BJ (cell line): ENCODE data around the gene ADAM15. TPM values are rescaled to one million over a fixed set of nuclear protein-coding genes. Genes with fewer than 3 reads are reported as not detected.
A peak's percentile ranks its signal among the peaks of the same experiment; 100 is the strongest.

Source experiments
- CTCF ChIA-PET: fragments of 350-600 bp; formaldehyde crosslinking; extraction: SDS; loops from one replicate; lab custom pipeline; 2021; ENCODE audit warnings: antibody characterized with exemption, inconsistent platforms; lab: Yijun Ruan, JAX
- POLR2A ChIA-PET: fragments of 300-600 bp; sonication (Branson Sonifier 250); formaldehyde crosslinking; extraction: SDS; loops from one replicate; lab custom pipeline; 2021; ENCODE audit warnings: antibody characterized with exemption; lab: Charles Lee
- DNase-seq: peaks from one replicate; pipeline ENCODE4 v3.0.0-alpha.2; 2011; ENCODE audit warnings: low read depth
- H3K27me3 ChIP-seq: 2 replicates; pipeline ENCODE4 v1.6.0; 2011; ENCODE audit warnings: low read length; ENCODE audit not compliant: control insufficient read depth, insufficient read depth
- H3K36me3 ChIP-seq: 2 replicates; pipeline ENCODE4 v1.5.1; 2011; ENCODE audit warnings: low read length; ENCODE audit not compliant: control insufficient read depth, insufficient read depth
- H3K4me3 ChIP-seq: 2 replicates; pipeline ENCODE4 v1.5.1; 2011; ENCODE audit warnings: low read depth, mild to moderate bottlenecking, control low read depth, low read length
- CTCF ChIP-seq: IDR thresholded peaks from 2 replicates; pipeline ENCODE4 v1.5.1; 2011; ENCODE audit warnings: low read depth, mild to moderate bottlenecking, control low read depth, inconsistent platforms, low read length, moderate library complexity; ENCODE audit not compliant: insufficient read depth
- polyA plus RNA-seq: library from polyadenylated mRNA; depleted of rRNA; stranded (reverse); fragments of >200 nt; gene quantifications from 2 replicates; pipeline ENCODE4 v1.2.3, GENCODE V29; 2011

Gene ADAM15
- polyA plus RNA-seq, 1 experiment = 88.8 TPM

GRCh38 chr1:155003227-155003765 is 47.8 kb upstream of the ADAM15 start:
- TF ChIP-seq CTCF = no peak
- no peak for DNase-seq
- POLR2A ChIA-PET = no interaction called here

GRCh38 chr1:155003766-155004351 is 47.3 kb upstream of the ADAM15 start:
- no peaks in the 10 kb centered on the region for H3K27me3 ChIP-seq
- no peak for TF ChIP-seq CTCF
- ChIA-PET POLR2A (no interaction called here), CTCF (interaction anchor here (1.2 to 8.3 kb wide), 3 partner anchors 13 to 46 kb away, joined by 3 to 74 read pairs (median 4); no protein-coding TSS in a partner anchor)
- DNase-seq = no peak
- H3K36me3 ChIP-seq = peaks cover 2% of the 10 kb centered on the region
- peak overlapping the region; percentile 94 for H3K4me3 ChIP-seq

More at GRCh38 chr1:155003227-155003765, 47.8 kb upstream of the ADAM15 start:
- peaks cover 2% of the 10 kb centered on the region for H3K36me3 ChIP-seq
- H3K4me3 ChIP-seq = peak overlapping the region; percentile 94
- H3K27me3 ChIP-seq = no peaks in the 10 kb centered on the region
- CTCF ChIA-PET = interaction anchor here (1.2 to 8.3 kb wide), 3 partner anchors 14 to 46 kb away, joined by 3 to 74 read pairs (median 4); no protein-coding TSS in a partner anchor

GRCh38 chr1:155004352-155005075 is 46.6 kb upstream of the ADAM15 start:
- TF ChIP-seq CTCF = no peak
- DNase-seq = no peak
- CTCF ChIA-PET = interaction anchor here (1.4 to 8.3 kb wide), 3 partner anchors 13 to 81 kb away, joined by 4 to 74 read pairs (median 4); no protein-coding TSS in a partner anchor

GRCh38 chr1:155005076-155006011 is 45.8 kb upstream of the ADAM15 start:
- CTCF ChIA-PET = interaction anchor here (1.4 to 8.3 kb wide), 2 partner anchors 12 to 80 kb away, joined by 4 to 74 read pairs; no protein-coding TSS in a partner anchor
- Histone ChIP-seq H3K27me3 (no peaks in the 10 kb centered on the region), H3K4me3 (no peak overlapping the region), H3K36me3 (peaks cover 2% of the 10 kb centered on the region)
- POLR2A ChIA-PET = no interaction called here
- no peak for TF ChIP-seq CTCF
- DNase-seq = no peak

More at GRCh38 chr1:155004352-155005075, 46.6 kb upstream of the ADAM15 start:
- H3K27me3 ChIP-seq = no peaks in the 10 kb centered on the region
- peaks cover 2% of the 10 kb centered on the region for H3K36me3 ChIP-seq
- POLR2A ChIA-PET = no interaction called here
- peak overlapping the region; percentile 94 for H3K4me3 ChIP-seq
